Stimulated activated CD4-positive, alpha-beta T cell treated with anti-CD3 and anti-CD28 coated beads, Interleukin-15, amount 100 ng/mL, for 24 hours (primary cell): ENCODE results near the gene ENTREP3.
"Not testable (repeated sequence)": the region's sequence is repeated elsewhere in the genome, so short reads cannot be mapped to it uniquely, and the experiment has no call there.

Experiments used
- DNase-seq: peaks from one replicate; pipeline ENCODE4 v3.0.0-alpha.2; 2020

Gene ENTREP3

DNA sequence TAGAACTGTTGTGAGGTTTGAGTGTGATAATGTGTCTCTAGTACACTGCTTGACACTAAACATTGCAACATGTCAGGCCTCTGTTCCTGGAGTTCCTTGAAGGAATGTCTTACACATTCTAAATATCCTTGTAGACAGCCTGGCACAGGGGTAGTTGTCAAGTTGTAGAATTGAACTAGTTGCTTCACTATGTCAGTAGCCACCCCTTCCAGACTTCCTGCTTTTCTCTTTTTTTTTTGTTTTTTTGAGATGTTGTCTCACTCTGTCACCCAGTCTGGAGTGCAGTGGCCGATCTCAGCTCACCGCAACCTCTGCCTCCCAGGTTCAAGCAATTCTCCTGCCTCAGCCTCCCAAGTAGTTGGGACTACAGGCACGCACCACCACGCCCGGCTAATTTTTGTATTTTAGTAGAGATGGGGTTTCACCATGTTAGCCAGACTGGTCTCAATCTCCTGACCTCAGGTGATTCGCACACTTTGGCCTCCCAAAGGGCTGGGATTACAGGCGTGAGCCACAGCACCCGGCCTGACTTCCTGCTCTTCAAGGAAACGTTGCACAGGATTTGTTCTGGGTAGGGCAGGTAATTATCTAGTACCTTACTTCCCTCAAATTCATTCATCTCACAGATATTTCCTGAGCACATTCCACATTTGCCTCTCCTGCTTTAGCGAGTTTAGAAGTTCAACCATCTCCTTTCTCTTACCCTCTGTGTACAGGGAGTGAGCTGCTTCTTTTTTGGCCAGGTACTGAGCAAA lies 34.9 kb downstream of the ENTREP3 start:
- not testable (repeated sequence) for DNase-seq

DNA sequence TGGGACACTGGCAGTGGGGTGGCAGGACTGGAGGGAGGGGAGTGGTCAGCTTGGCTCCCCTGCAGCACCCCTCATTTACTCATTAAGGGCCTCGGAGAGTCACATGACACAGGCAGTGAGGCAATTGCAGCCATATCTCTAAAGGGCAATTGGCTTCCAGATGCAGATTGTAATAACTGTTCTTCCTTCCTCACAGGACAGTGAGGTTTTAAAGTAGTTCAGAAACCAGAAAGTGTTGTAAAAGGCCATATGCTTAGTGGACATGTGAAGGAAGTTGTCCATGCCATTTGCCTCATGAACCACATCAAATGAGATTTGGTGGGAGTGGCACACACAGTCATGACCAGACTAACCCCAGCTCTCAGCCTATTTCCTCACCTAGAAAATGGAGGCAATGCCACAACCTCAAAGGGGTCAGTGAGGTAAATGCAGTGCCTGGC lies 35.7 kb downstream of the ENTREP3 start:
- no peak for DNase-seq

DNA sequence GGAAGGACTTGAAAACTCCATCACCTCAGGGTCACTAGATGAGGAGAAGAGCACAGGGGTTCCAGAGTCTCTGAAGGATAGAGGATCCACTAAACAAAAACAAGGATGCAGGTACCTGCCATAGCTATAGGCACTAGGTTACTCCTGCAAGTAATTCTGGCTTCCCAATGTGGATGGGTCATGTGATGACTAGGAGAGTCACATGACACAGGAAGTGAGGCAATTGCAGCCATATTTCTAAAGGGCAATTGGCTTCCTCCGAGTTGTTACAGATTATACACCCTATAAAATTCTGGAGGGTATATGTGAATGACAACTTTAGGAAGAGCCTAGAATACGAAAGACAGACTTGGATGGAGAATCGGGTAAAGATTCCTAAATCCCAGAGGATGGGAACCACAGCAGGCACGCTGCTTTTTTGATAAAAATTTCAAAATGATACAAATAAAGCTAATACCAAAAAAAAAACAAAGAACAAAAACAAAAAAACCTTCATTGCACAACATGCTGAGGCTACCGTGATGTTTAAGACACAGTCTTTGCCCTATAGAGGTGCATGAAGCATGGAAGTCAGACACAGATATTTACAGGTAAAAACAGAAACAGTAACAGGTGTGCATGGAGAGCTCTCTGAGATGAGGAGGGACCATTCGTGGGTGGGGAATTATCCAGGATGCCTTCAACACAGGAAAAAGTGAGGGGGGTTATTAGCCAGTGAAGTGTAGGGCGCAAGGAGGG lies 36.3 kb downstream of the ENTREP3 start:
- peak; percentile 26 for DNase-seq

DNA sequence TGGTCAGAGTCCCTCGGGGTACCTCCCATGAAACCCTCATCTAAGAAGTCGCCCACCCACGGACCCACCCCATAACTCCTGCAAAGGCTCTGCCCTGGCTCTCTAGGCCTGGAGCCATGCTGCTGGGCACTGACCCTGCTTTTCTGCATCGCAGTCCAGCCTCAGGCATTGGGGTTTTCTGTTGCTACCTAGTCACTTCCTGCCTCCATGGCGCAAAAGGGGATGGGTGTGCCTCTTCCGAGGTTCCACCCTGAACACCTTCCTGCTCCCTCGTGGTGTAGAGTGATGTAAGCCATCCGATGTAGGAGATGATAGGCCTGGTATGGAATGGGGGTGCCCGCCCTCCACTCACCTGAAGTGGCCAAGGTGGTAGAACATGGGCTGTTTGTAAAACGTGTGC lies 40.6 kb downstream of the ENTREP3 start:
- not testable (repeated sequence) for DNase-seq

DNA sequence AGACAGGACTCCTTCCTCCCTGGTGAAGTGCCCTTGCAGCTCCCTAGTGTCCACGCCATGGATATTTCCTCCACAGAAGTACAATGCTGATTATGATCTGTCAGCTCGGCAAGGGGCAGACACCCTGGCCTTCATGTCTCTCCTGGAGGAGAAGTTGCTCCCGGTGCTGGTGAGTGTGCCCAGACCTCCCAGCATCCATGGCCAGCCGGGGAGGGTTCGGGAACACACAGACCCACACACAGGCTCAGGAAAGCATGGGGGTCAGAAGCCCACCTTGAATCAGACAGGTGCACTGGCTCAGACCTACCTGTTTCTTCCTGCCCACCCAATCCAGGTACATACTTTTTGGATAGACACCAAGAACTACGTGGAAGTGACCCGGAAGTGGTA lies 43.2 kb downstream of the ENTREP3 start:
- not testable (repeated sequence) for DNase-seq

DNA sequence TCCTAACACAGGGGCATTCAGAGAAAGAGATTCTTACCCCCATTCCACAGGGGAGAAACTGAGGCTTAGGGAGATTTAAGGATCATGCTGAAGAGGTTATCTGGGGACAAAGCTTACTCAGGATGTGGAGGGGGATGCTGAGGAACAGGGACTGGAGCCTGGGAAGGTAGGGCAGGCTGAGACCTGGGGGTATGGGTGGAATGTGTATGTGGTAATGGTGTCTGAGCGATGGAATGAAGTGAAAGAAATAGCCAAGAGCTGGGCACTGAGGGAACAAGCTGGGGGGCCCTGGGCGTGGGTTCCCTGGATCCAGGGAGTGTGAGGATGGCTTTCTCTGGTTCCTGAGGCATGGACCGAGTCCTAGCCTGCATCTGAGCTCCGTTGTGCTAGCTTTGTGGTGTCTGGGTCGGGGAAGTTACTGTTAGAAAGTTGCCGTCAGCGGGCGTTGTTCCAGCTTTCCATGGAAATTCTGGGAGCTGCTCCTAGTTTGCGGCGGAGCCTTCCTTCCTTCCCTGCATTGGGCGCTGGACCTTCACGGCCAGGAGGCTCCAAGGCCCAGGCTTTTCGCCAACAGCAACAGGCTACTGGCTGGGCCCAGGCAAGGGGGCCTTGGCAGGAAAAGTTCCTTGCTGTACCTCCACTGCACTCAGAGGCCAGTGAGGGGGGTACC lies 43.8 kb downstream of the ENTREP3 start:
- DNase-seq = not testable (repeated sequence)

DNA sequence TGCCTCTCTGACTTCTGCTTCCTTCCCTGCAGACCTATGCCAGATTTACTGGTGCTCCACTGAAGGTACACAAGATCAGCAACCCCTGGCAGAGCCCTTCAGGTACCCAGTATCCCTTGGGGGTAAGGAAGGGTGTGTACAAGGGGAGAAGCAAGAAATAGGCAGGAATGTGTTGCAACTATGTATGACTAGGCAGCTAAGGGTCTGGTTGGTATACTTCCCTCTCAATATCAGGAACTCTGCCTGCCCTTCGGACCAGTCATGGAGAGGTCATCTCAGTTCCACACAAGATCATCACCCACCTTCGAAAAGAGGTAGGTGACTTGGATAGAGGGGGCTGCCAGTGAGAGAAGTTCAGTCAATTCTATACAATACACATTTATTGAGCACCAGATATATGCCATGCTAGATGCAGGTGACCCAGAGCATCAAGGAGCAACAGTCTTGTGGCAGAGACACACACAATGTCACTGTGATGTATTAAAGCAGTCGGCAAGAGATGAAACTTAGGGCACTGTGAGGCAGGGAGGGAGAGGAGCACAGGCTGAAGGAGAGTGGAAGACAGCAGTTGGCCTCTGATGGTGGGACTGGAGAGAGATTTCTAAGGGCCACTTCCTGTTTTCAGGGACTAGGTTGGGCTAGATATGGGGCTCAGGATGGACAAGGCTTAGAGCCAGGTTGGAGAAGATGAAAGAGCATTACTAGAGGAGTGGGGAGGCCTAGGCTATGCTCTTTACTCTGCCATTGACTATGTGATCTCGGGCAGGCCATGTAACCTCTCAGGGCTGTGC lies 44.8 kb downstream of the ENTREP3 start:
- no peak for DNase-seq

DNA sequence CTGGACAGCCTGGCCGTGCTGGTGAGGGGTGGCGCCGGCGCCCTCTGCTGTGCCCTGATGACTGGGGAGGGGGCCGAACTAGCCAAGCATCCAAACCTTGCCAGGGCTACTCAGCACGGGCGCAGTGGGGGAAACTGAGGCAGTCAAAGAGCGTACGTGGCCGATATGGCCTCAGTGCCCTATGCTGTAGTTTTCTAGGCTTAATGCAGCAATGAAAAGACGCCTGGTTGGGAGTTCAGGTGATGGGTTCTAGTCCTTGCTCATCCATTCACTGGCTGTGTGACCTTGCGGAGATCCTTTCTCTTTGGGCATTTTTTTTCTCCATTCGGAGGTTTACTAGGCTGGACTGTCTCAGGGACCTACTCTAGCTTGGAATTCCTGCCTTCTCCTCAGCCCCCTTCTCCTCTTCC lies 46.0 kb downstream of the ENTREP3 start:
- DNase-seq = no peak

DNA sequence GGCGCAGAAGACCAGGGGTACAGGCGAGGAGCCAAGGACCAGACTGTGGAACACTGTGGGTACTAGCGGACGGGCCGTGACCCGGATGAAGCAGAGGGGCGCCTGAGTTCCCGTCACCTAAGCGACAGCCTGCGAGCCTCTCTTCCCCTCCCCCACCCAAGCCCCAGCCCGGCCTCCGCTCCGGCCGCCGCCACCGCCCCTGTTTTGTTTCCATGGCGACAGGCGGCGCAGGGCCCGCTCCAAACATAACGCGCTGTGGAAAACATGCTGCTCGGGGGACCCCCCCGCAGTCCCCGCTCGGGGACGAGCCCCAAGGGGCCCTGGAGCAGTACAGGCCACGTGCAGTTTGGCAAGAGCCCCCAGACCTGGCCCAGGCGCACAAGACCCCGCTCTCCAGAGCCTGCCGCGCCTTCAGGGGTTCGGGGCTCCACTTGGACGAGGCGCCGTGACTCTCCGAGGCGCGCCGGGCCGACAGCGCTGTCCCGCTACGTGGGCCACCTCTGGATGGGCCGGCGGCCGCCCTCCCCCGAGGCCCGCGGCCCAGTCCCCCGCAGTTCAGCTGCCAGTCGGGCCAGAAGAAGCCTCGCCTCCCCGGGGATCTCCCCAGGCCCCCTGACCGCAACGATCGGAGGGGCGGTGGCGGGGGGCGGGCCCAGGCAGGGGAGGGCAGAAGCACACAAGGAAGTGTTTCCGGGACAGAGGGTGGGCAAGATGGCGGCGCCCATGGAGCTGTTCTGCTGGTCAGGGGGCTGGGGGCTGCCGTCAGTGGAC lies 46.6 kb downstream of the ENTREP3 start, which contains the start of gene MTX1:
TSS of gene MTX1 (plus strand) at position 155 of the 771 bp plus-strand sequence. CDS start at position 265, 110 bp downstream.
- DNase-seq = peak; percentile 92

DNA sequence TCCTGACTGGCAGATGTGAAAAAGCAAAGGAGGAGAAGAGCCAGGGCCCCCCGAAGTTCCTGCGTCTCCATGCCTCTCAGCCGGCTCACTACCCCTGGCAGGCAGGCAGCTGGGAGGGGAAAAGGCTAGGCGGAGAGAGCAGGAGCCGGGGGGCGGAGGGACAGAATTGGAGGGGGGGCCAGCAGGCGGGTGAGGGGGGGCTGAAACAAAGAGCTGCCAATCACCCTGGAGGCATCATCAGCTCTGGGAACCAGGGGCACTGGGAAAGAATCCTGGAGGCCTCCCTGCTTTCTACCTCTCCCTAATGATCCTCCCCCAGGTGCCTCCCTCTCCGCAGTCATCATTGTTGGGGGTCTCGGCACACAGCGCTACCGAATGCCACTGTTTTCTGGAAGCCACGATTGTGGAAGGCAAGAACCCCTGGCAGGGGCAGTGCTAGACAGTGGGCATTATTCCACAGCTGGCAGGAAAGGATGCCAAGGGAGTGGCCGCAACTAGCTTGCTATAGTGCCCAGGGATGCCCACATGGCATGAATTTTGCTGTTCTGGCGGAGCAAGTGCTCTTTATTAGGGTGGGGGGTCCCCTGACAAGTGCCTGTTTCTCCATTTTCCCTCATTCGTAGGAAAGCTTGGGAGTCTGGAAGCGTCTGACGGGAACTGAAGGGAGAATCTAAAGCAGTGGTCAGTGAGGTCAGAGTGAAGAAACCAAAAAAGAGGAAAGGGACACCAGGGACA lies 47.3 kb downstream of the ENTREP3 start, which contains the start of gene THBS3:
TSS of gene THBS3 (minus strand) at position 92 of the 735 bp plus-strand sequence. CDS start at position 71, 21 bp downstream.
- DNase-seq = no peak

DNA sequence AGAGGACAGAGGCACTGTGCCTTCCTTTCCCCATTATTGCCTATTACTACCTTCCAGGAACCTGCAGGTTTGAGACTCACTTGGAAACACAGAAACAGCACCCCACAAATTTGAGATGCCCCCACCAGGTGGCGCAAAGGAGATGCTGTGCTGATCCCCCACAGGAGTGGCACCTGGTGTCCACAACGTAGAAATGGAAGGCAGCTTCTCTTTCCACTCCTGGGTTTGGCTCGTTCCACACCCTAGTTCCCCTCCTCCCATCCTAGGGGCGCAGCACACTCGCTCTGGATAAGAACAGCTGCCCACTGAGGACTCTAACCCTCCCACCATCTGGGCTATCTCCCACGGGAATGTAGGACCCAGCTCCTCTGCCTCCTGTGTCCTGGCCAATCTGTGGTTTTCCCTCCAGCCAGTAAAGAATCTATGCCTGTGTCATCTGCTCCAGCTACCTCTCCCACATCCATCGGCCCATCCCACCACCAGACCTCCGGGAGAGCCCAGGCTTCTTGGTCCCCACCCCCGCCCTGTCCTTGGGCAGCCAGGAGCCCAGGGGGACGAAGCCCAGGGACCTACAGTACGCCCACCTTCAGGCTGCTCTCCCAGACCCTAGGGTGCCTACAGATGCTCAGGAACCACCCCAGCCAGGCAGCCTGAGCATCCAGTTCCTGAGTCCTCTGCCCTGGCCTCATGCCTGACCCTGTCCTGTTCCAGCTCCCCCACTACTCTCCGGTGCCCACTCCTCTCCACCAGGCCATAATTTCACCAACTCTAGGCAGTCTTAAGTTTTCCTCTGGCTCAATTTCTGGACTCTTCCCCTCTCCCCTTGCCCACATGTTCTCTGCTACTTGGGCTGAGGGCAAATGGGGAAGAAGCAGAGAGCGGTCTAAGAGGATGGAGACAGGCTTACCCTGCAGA lies 48.1 kb downstream of the ENTREP3 start:
- peak; percentile 94 for DNase-seq

DNA sequence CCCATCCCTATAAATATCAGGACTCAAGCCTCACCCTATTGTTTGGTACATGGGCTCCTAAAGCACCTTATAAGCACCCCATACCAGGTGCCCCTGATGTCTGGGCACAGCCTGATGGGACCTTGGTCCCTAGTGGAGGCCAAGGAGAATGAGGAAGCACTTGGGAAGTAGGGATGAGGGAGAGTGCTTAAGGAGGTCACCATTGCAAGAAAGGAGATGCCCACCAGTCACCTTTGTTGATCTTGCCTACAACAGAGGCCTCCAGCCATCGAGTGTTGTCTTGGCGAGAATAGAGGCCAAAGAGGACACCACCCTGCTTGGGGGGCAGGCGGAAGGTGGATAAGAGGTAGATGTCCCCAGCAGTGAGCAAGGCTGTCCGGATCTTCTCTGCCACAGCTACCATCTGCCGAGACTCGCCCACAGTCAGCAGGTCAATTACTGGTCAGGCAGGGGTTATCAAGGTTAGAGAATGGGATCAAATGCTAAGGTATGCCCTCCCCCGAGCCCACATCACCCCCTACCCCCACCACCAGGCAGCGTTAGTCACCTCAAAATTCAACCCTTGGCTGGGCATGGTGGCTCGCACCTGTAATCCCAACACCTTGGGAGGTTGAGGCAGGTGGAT lies 49.2 kb downstream of the ENTREP3 start:
- DNase-seq = no peak

DNA sequence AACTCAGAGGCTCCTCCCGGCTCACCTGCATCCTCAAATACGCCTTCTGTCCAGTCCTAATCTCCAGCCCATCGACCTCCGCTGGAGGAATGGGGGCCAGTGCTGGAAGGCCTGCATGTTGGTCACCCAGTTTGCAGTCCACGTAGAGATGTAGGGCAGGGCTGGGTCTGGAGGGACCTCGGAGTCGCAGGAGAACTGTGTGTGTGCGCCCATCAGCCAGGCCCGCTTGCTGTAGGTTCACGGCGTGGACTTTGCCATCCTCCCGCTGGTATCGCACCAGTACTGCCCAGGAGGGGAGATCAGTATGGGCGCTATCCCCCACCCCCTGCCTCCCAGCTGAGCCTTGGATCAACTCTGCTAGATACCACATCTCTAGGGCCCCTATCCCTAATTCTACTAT lies 50.2 kb downstream of the ENTREP3 start:
- DNase-seq = no peak

DNA sequence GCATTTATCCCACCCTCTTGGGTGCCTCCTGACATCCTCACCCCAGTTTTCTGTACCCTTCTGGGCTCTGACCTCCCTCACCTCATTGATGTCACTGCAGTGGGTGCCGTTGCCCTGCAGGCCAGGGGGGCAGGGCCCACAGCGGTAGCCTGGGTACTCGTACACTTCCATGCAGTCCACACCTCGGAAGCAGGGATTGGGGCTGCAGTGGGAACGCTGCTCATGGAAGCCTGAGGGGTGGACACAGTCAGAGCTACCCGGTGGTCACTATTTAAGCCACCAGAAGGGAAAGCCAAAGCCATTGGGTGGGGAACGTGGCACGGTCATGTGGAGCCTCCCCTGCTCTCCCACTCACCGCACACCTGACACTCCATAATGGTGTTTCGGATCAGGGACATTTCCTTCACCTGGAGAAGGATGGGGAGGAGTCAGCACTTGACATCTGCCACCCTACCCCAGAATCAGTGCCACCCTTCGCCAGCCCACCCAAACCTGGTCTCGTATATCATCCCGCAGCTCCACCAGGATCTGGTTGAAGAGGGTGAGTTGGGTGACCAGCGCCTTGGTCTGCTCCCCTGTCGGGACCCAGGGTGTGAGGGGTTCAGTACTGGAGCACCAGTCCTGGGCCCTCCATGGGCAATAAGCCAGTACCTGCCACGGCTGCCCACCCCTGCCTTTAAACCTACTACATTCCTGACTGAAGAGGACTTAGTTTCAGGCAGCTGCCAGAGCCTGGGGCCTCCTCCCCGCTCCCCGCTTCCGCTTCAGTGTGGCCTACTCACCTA lies 52.4 kb downstream of the ENTREP3 start:
- no peak for DNase-seq

DNA sequence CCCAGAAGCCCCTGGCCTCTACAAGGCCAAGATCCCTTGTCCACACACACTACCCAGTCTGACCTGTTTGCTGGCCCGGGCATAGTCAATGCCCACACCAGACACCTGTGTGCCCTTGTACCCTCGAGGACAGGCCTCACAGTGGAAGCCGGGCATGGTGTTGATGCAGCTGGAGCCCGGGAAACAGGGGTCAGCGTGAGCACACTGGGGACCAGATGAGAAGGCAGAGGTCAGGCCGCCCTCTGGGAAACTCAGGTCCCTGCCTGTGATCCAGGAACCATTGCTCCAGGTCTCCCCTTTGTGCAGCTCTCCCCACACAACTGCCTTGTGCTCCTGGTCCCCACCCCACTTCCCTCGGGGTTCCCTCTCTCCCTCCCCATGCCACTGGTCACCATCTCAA lies 53.1 kb downstream of the ENTREP3 start:
- no peak for DNase-seq

DNA sequence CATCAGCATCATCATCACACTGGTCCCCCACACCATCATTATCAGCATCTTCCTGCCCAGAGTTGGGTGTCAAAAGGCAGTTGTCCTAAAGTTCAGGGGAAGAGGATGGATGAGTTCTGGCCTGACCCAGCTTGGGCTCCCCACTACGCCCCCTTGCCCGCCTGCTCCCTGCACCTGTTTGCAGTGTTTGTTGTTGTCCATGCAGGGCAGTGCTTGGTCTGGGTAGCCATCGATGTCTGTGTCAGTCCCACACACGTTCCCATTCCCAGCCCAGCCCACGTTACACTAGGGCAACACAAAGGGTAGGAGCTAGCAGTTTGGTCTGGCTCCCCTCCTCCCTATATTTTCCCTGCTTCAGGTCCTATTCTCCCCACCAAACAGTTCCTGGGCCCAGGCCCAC lies 54.4 kb downstream of the ENTREP3 start:
- DNase-seq = no peak

DNA sequence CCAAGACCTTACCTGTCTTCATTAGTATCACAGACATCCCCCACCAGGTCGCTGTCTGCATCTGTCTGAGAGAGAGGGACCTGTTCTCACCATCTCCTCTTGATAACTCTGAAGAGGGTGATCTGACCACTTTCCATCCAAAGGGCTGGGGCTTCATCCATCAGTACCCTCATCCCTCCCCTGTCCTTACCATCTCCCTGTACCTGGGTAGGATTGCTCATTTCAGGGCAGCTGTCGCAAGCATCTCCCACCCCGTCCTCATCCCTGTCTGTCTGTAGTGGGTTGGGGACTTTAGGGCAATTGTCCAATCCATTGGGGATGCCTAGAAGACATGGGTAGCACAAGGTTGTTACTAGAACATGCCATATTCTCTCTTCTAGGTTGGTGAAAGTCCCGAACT lies 55.5 kb downstream of the ENTREP3 start:
- DNase-seq = no peak

DNA sequence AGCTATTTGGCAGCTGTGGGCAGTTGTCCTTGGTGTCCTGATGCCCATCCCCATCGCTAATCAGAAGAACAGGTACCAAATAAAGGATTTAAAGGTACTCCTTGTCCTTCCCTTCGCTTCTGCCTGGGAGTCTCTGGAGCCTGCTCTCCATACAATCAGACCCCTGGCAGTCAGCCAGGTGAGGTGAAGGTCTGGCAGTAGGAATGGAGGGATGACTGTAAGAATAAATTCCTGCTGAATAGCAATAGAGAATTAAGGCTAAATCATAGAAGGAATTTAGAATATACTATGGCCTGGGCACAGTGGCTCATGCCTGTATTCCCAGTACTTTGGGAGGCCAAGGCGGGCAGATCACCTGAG lies 56.8 kb downstream of the ENTREP3 start:
- no peak for DNase-seq
